COLO668 (cell line): ENCODE data around the gene MFAP2.
A peak's percentile ranks its signal among the peaks of the same experiment; 100 is the strongest.

Experiments used
- DNase-seq: peaks from one replicate; lab custom pipeline; 2025; ENCODE audit not compliant: unreplicated experiment; lab: John Stamatoyannopoulos, UW

Gene MFAP2

DNA sequence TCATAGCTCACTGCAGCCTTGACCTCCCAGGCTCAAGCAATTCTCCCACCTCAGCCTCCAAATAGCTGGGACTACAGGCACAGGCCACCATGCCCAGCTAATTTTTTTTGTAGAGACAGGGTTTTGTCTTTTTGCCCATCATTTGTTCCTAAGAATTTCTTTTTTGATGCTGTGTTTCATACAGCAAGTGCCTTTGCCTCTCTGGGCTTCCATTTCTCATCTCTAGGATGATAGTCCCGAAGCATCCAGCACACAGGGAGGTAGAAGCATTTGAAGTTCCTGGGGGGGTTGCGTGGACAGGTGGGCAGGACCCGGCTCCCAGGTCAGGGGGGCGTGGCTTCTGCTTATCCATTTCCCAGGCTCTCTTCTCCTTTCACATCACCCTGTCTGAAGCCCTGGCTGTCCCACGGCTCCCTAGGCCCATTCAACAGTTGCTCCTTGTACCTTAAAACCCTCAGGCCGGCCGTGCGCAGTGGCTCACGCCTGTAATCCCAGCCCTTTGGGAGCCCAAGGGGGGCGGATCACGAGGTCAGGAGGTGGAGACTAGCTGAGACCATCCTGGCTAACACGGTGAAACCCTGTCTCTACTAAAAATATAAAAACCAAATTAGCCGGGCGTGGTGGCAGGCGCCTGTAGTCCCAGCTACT, 27.9 kb upstream of the MFAP2 start:
- no peak for DNase-seq

DNA sequence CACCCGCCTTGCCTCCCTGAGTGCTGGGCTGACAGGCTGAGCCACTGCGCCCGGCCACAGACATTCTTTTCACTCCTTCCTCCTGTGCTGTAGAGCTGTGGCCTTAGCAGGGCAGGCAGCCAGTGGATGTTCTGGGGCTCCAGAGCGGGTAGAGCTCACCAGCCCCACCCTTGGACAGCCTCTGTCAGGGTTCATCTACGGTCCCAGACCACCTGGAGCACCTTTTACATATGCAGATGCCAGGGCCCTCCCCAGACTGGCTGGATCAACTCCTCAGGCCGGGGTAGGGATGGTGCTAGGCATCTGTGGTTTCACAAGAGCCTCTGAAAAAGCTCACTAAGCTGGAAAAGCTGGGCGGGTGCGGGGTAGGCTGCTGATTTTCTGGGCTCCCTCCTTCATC, 26.7 kb upstream of the MFAP2 start:
- DNase-seq, result no peak

DNA sequence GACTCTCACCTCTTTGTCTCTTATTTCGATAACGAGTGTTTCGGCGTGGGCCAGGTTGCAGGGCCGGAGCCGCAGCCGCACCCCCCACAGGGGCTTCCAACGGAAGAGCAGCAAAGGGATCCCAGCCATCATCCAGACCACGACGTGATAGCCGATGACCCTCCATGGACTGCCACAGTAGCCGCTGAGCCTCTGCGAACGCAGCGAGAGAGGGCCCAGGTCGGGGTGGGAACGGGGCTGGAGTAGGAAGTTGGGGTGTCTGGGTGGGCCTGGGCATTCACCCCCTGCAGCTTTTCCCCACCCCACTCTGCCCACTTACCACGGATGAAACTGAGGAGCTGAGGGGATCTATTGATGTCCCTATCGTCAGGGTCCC, 24.9 kb upstream of the MFAP2 start:
- no peak for DNase-seq

DNA sequence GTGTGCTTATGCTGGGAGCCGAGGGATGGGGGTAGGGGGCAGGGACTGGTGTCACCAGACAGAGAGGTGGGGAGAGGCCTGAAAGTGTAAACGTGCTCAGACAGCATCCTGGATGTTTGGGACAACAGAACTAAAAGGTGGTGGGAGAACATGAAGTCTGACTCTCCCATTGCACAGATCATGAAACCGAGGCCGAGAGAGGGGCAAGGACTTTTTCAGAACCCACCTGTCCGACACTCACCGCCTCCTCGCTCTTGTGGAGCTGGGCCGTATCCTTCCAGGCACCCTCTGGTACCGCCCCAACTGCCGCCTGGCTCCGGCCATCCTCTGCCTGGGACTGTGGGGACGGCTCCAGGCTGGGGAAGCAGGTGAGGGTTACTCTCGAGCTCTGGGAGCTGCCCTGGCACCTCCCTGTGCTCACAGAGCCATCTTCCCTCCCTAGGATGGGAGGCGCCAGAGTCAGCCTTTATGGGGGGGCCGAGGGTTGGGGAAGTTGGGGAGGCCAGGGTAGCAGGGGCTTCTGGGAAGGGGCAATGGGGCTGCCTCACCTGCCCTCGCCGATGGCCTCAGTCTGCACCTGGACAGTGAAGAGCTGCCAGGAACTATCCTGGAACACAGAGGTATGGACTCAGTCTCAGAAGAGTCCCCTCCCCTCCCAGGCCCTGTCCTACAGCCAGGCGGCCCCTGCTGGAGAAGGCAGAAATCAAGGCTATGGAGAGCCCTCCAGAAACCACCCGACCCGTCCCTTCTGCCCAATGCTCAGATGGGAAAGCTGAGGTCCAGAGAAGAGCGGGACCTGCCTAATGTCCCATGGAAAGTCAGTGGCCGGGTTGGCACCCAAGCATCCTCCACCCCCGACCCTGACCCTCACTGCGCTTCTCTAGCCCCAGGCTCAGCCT, 24.3 kb upstream of the MFAP2 start:
- DNase-seq, result no peak

DNA sequence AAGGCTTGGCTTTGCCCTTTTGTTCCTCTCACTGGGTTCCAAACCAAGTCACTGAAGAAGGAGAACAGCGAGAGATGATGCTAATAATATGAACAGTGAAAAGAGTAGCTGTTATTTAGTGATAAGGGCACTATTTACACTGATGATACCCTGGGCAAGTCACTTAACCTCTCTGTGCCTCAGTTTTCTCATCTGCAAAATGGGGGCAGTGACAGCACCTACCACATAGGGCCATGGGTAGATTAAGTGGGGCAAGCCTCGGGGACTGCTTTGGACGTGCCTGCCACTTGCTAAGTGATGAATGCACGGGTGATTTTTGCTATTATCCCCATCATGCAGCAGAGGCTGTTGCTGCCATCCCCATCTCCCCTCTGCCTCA, 22.1 kb upstream of the MFAP2 start:
- DNase-seq, result no peak

DNA sequence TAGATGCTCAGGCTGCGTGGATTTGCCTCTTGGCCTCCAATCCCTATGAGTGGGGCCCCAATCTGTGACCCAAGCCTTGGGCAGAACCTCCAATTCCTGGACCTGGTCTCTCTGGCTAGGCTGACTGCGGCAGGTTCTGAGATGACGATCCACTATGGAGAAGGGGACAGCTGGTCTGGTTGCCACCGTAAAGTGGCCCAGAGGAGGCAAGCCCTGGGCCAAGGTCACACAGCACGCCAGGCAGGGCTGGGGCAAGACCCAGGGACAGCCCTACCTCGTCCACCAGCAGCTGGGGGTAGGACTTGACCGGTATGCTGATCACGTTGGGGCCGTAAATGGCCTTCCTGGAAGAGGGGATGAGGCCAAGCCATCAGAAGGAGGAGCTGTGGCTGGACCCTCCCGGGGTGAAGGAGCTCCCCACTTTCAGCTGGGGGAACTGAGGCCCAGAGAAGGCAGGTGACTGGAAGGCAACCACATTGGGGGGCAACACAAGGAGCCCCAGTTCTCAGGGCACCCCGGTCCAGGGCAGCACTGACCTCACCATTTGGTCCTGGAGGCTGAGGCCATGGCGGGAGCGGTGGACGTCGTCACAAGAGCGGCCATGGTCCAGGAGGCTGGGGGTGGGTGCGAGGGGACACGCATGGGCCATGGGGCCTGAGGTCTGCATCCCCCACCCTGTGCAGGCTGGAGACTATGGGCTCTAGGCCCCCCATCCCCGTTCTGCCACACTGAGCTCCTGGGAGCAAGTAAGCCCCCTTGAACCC, 21.5 kb upstream of the MFAP2 start:
- DNase-seq, result no peak

DNA sequence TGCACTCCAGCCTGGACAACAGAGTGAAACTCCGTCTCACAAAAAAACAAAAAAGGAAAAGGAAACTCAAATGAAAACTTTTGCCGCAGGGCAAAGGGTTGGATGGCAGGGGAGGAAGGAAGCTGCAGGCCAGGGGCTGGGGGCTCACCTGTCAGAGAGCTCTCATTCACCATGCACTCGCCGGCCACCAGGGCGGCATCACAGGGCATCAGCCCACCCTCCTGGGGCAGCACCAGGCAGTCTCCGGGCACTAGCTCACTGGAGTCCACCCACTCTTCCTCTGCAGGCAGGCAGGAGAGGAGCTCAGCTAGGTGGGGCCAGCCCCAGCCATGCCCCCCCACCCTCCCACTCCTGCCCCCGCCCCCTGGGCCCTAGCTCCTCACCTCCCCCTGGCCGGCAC, 19.4 kb upstream of the MFAP2 start:
- DNase-seq, result no peak

DNA sequence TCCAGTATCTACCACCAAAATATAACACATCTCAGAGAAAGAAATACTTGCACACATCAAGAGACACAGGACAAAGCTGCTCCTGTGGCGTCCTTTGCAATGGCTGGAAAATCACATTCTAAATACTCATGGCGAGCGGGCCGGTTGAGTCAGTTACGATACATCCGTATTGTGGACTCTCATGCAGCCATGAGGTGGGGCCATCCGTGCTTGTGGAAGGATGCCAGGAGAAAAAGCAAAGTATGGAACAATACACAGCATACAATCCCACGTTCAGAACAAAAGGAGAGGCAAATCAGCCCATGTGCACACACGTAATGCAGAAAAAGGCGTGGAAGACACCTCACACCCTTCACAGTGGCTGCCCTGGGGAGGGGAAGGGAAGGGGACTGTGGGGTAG, 18.2 kb upstream of the MFAP2 start:
- no peak for DNase-seq

DNA sequence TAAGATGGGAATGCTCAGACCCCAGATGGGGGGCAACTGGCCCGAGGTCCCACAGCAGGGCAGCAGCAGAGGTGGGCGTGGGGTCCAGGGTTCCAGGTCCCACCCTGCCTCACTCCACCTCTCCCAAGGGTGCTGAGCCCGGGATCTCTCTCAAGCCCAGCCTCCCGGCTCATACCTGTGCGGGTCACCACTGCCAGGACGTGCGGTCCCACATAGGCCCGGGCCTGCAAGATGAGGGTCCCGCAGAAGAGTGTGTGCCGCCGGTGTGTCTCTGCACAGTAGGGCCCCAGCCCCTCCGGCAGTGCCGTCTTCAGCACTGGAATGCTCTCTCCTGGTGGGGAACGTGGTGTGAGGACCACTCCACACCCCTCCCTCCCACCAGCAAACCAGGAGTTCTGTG, 16.4 kb upstream of the MFAP2 start:
- DNase-seq, result no peak

DNA sequence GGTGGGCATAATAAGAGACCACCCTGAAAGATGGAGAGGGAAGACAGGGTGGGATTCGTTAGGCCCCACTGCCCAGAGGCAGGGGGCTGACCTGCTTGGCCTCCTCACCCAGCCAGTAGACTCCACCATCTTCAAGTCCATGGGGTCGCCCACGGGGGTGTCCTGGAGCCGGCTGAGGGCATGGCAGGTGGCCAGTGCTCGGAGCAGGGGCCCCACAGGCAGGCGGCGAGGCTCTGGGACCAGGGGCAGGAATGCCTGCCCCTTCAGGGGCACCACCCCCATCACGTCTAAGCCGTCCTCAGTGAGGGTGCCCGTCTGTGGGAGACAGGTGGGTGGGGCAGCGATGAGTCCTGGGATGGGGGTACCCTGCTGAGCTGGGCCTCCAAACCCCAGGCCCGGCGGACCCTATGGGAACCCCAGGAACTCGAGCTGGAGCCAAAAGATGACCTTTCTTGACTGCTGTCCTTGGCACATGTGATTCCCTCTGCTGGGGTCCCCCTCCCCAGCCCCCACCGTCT, 13.2 kb upstream of the MFAP2 start:
- DNase-seq, result no peak

DNA sequence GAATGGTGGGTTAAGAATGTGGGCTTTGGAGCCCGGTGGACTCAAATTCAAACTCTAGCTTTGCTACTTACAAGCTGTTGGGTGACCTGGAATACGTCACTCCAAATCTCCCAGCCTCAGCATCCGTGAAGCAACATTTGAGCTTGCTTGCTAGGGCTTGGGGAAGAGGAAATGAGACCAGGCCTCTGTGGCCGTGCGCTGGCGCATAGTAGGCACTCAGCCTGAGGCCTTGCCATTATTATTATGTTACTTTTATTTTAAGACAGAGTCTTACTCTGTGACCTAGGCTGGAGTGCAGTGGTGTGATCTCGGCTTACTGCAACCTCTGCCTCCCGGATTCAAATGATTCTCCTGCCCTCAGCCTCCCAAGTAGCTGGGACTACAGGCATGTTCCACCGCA, 12.3 kb upstream of the MFAP2 start:
- no peak for DNase-seq

DNA sequence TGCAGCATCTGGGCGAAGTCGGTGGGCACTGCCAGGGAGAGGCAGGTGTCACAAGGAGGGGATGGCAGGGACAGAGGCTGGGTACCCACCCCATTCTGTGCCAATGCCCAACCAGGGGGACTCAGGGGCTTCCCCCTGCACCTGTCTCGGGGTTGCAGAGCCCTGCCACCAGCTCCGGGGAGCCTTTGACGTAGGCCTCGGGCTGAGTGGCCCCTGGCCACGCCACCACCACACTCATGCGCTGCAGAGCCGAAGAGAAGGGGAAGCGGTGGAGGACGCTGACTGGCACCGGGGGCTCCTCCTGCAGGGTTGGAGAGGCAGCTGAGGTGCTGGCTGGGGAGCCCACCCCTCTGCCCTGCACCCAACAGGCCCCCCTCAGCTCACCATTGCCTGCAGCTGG, 11.7 kb upstream of the MFAP2 start:
- no peak for DNase-seq

DNA sequence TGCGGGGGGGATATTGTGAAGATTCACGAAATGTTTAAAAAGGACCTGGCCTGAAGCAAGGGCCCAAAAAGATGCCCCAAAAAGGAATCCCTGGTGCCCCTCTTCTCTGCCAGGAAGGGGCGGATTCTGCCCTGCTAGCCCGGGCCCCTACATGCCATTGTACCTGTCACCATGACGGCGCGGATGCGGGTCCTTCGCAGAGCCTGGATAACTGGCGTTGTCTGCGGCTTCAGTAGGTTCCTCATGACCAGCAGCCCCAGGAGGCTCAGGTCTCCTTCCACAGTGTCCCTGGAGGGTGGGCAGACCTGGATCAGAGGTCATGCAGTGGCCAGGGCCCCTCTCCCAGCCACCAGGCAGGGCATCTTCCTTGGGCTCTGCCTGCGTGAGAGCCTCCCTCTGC, 11.2 kb upstream of the MFAP2 start:
- no peak for DNase-seq

DNA sequence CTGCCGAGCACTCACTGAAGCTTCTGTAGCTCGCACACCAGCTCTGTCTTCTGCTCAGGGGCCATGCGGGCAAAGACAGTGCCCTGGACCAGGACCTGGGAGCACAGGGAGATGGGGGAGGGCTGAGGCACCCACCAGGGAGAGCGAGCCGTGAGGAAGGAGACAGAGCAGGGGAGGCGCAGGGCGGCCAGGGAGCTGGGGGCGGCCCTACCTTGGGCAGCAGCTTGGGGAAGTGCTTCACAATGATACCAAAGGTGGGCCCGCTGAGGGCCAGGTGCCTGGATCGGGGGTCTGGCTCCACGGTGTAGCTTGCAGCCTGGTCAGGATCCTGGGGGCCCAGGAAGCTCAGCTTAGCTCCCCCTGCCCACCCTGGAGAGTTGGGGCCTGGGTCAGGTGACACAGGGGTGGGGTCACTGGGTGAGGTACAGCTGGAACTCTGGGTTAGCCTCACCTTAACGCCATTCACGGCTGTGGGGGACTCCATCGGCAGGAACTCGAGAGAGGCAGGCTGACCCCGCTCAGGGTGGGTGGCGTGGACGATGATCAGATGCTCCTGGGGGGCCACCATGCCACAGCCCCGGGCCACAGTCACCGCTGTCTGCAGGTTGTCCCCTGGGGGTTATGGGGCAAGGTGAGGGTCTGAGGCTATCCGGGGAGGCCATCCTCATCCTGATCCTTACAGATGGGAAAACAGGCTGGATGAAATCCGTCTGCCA, 9.4 kb upstream of the MFAP2 start:
- DNase-seq, result no peak

DNA sequence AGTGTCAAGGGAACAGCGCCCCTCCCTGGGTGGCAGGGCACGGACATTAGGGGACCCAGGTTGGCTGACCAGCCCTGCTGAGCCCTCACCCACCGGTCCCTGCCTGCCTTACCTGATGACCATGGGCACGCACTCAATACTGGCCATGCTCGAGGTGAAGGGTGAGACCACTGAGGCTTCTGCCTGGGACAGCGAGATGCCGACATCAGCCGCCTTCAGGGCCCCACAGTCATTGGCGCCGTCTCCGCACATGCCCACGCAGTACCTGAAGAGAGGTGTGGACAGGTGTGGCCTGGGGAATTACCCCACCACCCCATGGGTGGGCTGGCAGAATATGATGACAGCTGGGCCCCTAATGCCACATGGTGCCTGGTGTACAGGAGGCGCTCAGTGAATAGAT, 7.8 kb upstream of the MFAP2 start:
- no peak for DNase-seq

DNA sequence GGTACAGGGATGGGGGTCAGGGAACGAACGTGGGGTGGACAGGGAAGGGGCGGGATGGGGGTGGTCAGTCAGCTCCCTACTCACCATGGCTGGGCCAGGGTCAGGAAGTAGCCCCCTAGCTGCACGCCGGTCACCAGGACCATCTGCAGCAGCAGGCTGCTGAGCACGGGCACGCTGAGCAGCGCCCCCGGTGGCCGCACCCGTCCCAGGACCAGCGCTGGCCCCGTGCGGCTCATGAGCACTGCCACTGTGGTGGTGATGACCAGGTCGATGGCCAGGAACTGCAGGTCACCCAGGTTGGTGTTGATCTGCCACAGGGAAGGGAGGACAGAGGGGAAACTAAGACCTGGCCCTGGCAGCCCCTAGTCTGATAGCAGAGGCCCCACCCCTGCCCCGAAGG, 6.5 kb upstream of the MFAP2 start:
- peak; percentile 16 for DNase-seq

DNA sequence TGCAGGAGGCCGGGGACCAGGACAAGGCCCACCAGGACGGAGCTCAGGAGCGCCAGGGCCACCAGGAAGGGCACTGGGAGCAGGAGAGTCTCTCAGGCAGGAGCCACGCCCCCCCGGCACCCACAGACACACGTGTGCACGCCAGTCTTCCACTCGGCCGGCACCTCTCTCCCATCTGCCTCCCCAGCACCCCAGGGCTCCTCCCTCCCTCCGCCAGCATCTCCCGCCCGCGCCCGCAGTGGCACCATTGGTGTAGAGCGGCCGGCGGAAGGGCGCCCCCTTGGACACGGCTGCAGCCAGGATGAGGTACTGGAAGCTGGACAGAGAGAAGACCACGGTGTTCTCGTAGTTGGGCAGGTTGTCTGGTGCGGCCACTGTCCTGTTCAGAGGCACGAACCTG, 6.1 kb upstream of the MFAP2 start:
- DNase-seq, result no peak

DNA sequence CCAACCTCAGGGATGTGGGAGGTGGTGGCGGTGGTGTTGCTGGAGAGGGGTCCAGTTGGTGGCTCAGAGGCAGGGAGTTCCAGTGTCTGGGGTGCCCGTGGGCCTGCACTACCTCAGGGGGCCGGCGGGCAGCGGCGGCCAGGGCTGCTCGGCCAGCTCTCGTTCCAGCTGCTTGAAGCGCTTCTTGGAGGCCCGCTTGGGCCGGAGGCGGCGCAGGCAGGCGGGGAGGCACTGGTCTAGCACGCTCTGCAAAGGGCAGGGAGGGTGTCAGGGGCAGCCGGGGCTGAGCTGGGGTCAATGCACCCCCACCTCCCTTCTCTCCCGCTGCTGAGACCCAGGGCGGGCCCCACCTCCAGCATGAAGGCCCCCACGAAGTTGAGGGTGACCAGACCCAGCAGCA, 5.7 kb upstream of the MFAP2 start:
- no peak for DNase-seq

DNA sequence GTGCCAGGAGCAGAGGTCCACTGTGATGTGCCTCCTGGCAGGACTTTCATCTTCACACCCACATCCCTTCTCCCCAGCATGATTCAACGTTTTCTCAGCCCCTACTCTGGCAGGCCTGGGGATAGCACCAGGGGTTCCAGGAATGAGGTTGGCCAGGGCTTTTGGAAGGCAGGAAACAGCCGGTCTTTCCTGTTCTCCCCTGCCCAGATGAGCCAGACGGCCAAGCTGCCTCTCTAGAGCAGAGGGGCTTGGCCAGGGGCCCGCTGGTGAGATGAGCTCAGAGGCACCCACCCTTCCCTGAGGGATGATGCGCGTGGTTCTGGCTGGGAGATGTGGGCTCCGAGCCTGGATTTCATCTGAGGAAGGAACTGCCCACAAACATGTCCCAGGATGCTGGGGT, 4.3 kb upstream of the MFAP2 start:
- no peak for DNase-seq

DNA sequence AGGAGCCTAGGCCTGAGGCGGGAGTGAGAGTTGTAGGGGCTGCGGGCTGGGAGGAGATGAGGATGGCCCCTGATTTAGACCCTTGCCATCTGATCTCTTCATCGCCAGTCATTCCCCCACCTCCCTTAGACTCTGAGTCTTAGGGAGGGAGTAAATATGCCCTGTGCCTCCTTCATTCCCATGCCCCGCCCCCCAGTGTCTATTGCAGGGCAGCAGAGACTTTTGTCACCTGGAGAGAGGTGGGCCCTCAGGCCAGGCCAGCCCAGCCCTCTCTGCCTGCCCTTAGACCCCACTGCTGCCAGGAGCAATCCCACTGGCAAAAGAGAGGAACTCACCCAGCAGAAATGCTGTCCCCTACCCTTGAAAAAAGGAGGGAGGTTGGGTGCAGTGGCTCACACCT, 3.2 kb upstream of the MFAP2 start:
- no peak for DNase-seq

DNA sequence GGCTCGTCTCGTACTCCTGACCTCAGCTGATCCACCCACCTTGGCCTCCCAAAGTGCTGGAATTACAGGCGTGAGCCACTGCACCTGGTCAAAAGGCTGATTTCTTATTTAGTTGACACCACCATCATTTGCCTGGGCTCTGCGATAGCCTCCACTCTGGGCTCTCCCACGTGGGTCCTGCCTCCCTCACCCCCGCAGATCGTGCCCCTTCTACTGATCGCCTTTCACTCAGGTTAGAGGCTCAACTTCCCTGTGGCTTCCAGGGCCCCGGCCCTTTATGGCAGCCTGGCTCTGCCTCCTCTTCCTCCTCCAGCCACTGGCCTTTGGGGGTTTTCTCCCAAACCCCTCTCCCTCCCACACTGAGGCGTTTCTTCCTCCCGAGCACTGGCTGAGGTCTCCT, 2.5 kb upstream of the MFAP2 start:
- DNase-seq, result no peak
